Osteocyte (in vitro differentiated cells): ENCODE results near the gene TTC7B. TPM values are rescaled to one million over a fixed set of nuclear protein-coding genes. Genes with fewer than 3 reads are reported as not detected.

ENCODE experiments used
- DNase-seq: peaks from one replicate; pipeline ENCODE4 v3.0.0; 2021; ENCODE audit warnings: mixed read lengths; ENCODE audit not compliant: unreplicated experiment; ENCODE audit errors: extremely low spot score
- H3K27ac Mint-ChIP-seq: one replicate; pipeline ENCODE4 v1.8.0; 2021; ENCODE audit warnings: mild to moderate bottlenecking, mixed read lengths; ENCODE audit not compliant: unreplicated experiment
- H3K27me3 Mint-ChIP-seq: one replicate; pipeline ENCODE4 v1.8.0; 2021; ENCODE audit warnings: mixed read lengths; ENCODE audit not compliant: unreplicated experiment
- H3K36me3 Mint-ChIP-seq: one replicate; pipeline ENCODE4 v1.8.0; 2021; ENCODE audit warnings: mixed read lengths; ENCODE audit not compliant: unreplicated experiment
- H3K4me1 Mint-ChIP-seq: one replicate; pipeline ENCODE4 v1.8.0; 2021; ENCODE audit warnings: mixed read lengths; ENCODE audit not compliant: unreplicated experiment
- H3K4me3 Mint-ChIP-seq: one replicate; pipeline ENCODE4 v1.8.0; 2021; ENCODE audit warnings: mild to moderate bottlenecking, moderate library complexity, mixed read lengths; ENCODE audit not compliant: unreplicated experiment
- H3K9me3 Mint-ChIP-seq: one replicate; pipeline ENCODE4 v1.8.0; 2021; ENCODE audit warnings: mixed read lengths; ENCODE audit not compliant: unreplicated experiment
- CTCF ChIP-seq: fragments of 200-600 bp; sonication (generic); IDR thresholded peaks from 2 replicates; pipeline ENCODE4 v1.5.0; 2021; ENCODE audit warnings: antibody characterized with exemption, mild to moderate bottlenecking, moderate library complexity
- total RNA-seq: library from RNA; stranded (reverse); gene quantifications from 2 replicates; pipeline ENCODE4 v1.2.1, GENCODE V29; 2021

Gene TTC7B
- total RNA-seq, 1 donor from 2014 or later = 43.2 TPM

- H3K4me1 Mint-ChIP-seq = peaks cover 5% of the 10 kb centered on the region
- TF ChIP-seq CTCF = peak; percentile 94
- H3K27me3 Mint-ChIP-seq = no peaks in the 10 kb centered on the region
- H3K27ac Mint-ChIP-seq = peak overlapping the region; percentile 78
- H3K4me3 Mint-ChIP-seq = peak overlapping the region; percentile 69
- peaks cover 6% of the 10 kb centered on the region for H3K36me3 Mint-ChIP-seq
- peaks cover 5% of the 10 kb centered on the region for H3K9me3 Mint-ChIP-seq
- peak; percentile 98 for DNase-seq
Measured at GRCh38 chr14:90758028-90758889, 58.0 kb downstream of the TTC7B start.

GRCh38 chr14:90757452-90757851 is 58.8 kb downstream of the TTC7B start:
- H3K4me3 Mint-ChIP-seq = peak overlapping the region; percentile 65
- H3K9me3 Mint-ChIP-seq = peaks cover 2% of the 10 kb centered on the region
- DNase-seq = peak; percentile 11
- no peaks in the 10 kb centered on the region for H3K27me3 Mint-ChIP-seq
- no peak for TF ChIP-seq CTCF
- peaks cover 3% of the 10 kb centered on the region for H3K36me3 Mint-ChIP-seq
- H3K4me1 Mint-ChIP-seq = peaks cover 5% of the 10 kb centered on the region
- H3K27ac Mint-ChIP-seq = no peak overlapping the region

GRCh38 chr14:90756755-90757345 is 59.4 kb downstream of the TTC7B start:
- no peaks in the 10 kb centered on the region for H3K9me3 Mint-ChIP-seq
- DNase-seq = peak; percentile 63
- no peak for TF ChIP-seq CTCF
- H3K27me3 Mint-ChIP-seq = no peaks in the 10 kb centered on the region
- no peaks in the 10 kb centered on the region for H3K36me3 Mint-ChIP-seq
- H3K4me3 Mint-ChIP-seq = peak overlapping the region; percentile 65
- H3K4me1 Mint-ChIP-seq = peaks cover 5% of the 10 kb centered on the region
- no peak overlapping the region for H3K27ac Mint-ChIP-seq

GRCh38 chr14:90755661-90756304 is 60.4 kb downstream of the TTC7B start:
- no peaks in the 10 kb centered on the region for H3K9me3 Mint-ChIP-seq
- no peak overlapping the region for H3K27ac Mint-ChIP-seq
- no peaks in the 10 kb centered on the region for H3K36me3 Mint-ChIP-seq
- peaks cover 5% of the 10 kb centered on the region for H3K4me1 Mint-ChIP-seq
- peak; percentile 36 for DNase-seq
- no peaks in the 10 kb centered on the region for H3K27me3 Mint-ChIP-seq
- no peak overlapping the region for H3K4me3 Mint-ChIP-seq
- no peak for TF ChIP-seq CTCF
